HEK293 (cell line): ENCODE data around the gene RPS6KA2.

Experiments
- BCL11B ChIP-seq: fragments of 450-650 bp; formaldehyde crosslinking; IDR thresholded peaks from 2 replicates; pipeline ENCODE4 v1.5.1; 2016; ENCODE audit warnings: low read depth, missing biosample characterization, missing genetic modification characterization
- SP2 ChIP-seq: fragments of 450-650 bp; formaldehyde crosslinking; IDR thresholded peaks from 2 replicates; pipeline ENCODE4 v1.5.1; 2016; ENCODE audit warnings: missing biosample characterization, missing genetic modification characterization
- ZBTB7A ChIP-seq: fragments of 450-650 bp; formaldehyde crosslinking; IDR thresholded peaks from 2 replicates; pipeline ENCODE4 v1.5.1; 2016; ENCODE audit warnings: low read depth, missing biosample characterization, missing genetic modification characterization
- ZNF274 ChIP-seq, 2 experiments: fragments of 200-500 bp in 1 of 2; fragments of 450-650 bp in 1 of 2; sonication (Bioruptor generic) in 1 of 2; formaldehyde crosslinking in 1 of 2; IDR thresholded peaks; 2 replicates each; pipeline versions ENCODE4 v1.5.1 to v1.6.1; 2014 to 2016; ENCODE audit warnings: borderline replicate concordance in 1 of 2, inconsistent platforms in 1 of 2, low read length in 1 of 2, missing biosample characterization in 1 of 2, missing genetic modification characterization in 1 of 2
- ZNF404 ChIP-seq: fragments of 450-650 bp; formaldehyde crosslinking; IDR thresholded peaks from 2 replicates; pipeline ENCODE4 v1.5.1; 2017; ENCODE audit warnings: missing biosample characterization, missing genetic modification characterization
- ZNF473 ChIP-seq: fragments of 450-650 bp; formaldehyde crosslinking; IDR thresholded peaks from 2 replicates; pipeline ENCODE4 v1.5.1; 2017; ENCODE audit warnings: missing biosample characterization, missing genetic modification characterization
- ZNF571 ChIP-seq: fragments of 450-650 bp; formaldehyde crosslinking; IDR thresholded peaks from 2 replicates; pipeline ENCODE4 v1.5.0; 2017; ENCODE audit warnings: missing biosample characterization, missing genetic modification characterization
- ZNF664 ChIP-seq: fragments of 450-650 bp; formaldehyde crosslinking; IDR thresholded peaks from 2 replicates; pipeline ENCODE4 v1.5.1; 2016; ENCODE audit warnings: missing biosample characterization, missing genetic modification characterization
- ZNF747 ChIP-seq: fragments of 450-650 bp; formaldehyde crosslinking; IDR thresholded peaks from 2 replicates; pipeline ENCODE4 v1.5.1; 2016; ENCODE audit warnings: missing biosample characterization, missing genetic modification characterization
- ZSCAN30 ChIP-seq: fragments of 450-650 bp; IDR thresholded peaks from 2 replicates; pipeline ENCODE4 v1.5.1; 2018; ENCODE audit warnings: missing biosample characterization, mild to moderate bottlenecking, missing genetic modification characterization, moderate library complexity
- TF ChIP-seq, protein P1 (sequence below): fragments of 450-650 bp; formaldehyde crosslinking; IDR thresholded peaks from 2 replicates; pipeline ENCODE4 v1.5.1; 2016; ENCODE audit warnings: missing biosample characterization, missing genetic modification characterization

GRCh38 chr6:166543603-166544295, 83.3 kb downstream of the RPS6KA2 start:
- TF ChIP-seq ZNF274 (IDR thresholded peaks at IDR 0.05; ENCODE audit: low read length): no peak
- no peak for TF ChIP-seq ZNF274 (tag by site-specific recombination; IDR thresholded peaks at IDR 0.05; ENCODE audit: borderline replicate concordance)
- TF ChIP-seq, protein P1, sequence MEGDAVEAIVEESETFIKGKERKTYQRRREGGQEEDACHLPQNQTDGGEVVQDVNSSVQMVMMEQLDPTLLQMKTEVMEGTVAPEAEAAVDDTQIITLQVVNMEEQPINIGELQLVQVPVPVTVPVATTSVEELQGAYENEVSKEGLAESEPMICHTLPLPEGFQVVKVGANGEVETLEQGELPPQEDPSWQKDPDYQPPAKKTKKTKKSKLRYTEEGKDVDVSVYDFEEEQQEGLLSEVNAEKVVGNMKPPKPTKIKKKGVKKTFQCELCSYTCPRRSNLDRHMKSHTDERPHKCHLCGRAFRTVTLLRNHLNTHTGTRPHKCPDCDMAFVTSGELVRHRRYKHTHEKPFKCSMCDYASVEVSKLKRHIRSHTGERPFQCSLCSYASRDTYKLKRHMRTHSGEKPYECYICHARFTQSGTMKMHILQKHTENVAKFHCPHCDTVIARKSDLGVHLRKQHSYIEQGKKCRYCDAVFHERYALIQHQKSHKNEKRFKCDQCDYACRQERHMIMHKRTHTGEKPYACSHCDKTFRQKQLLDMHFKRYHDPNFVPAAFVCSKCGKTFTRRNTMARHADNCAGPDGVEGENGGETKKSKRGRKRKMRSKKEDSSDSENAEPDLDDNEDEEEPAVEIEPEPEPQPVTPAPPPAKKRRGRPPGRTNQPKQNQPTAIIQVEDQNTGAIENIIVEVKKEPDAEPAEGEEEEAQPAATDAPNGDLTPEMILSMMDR (tag by site-specific recombination): no peak
- TF ChIP-seq ZNF571 (tag by site-specific recombination): no peak
- TF ChIP-seq ZBTB7A: no peak
- TF ChIP-seq ZNF747: no peak
- TF ChIP-seq ZNF473 (tag by site-specific recombination): no peak
- no peak for TF ChIP-seq SP2 (tag by site-specific recombination)
- no peak for TF ChIP-seq ZNF404
- no peak for TF ChIP-seq ZNF664 (tag by site-specific recombination)
- no peak for TF ChIP-seq ZSCAN30
- TF ChIP-seq BCL11B (tag by site-specific recombination): no peak
